Measurements from ENCODE around the gene SCD. TPM values are rescaled to one million over a fixed set of nuclear protein-coding genes. Genes with fewer than 3 reads are reported as not detected.

The SCD gene
- total and polyA plus RNA-seq, 12 donors: 1.8 to 62.7 (median 14.6) TPM

DNA sequence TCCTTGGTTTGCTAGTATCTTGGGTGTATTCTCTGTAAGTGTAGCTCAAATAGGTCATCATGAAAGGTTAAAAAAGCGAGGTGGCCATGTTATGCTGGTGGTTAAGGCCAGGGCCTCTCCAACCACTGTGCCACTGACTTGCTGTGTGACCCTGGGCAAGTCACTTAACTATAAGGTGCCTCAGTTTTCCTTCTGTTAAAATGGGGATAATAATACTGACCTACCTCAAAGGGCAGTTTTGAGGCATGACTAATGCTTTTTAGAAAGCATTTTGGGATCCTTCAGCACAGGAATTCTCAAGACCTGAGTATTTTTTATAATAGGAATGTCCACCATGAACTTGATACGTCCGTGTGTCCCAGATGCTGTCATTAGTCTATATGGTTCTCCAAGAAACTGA, 17.1 kb downstream of the SCD start:
- H3K9me3 ChIP-seq: no peaks in the 10 kb centered on the region
- intact Hi-C loops (cut with DNase I): no loop called here
- DNase-seq: no peak
- no peak overlapping the region for H3K27ac ChIP-seq
- WGBS, 2 donors: 93% methylated on average over 3 of the region's 3 CpGs
- no peak for TF ChIP-seq CTCF (IDR thresholded peaks at IDR 0.05)
- H3K36me3 ChIP-seq: peaks cover 0 to 16% (median 0%) of the 10 kb centered on the region in 9 donors
- no peak for ATAC-seq
- H3K4me3 ChIP-seq: no peak overlapping the region
- H3K27me3 ChIP-seq: no peaks in the 10 kb centered on the region
- H3K4me1 ChIP-seq: peaks cover 0 to 35% (median 18%) of the 10 kb centered on the region in 9 donors

- DNase-seq (peak; percentile 78 to 79), ATAC-seq (peak; percentile 85 to 96 (median 93))
- no peak overlapping the region for H3K4me3 ChIP-seq
- peak overlapping the region in 5 of 10 donors; percentile 30 to 61 (median 49) for H3K27ac ChIP-seq
- no peaks in the 10 kb centered on the region for H3K27me3 ChIP-seq
- no peak for TF ChIP-seq CTCF (IDR thresholded peaks at IDR 0.05)
- H3K4me1 ChIP-seq: peaks cover 0 to 28% (median 14%) of the 10 kb centered on the region in 9 donors
- WGBS, 2 donors: 21 to 22% methylated on average over 7 of the region's 7 CpGs
- intact Hi-C loops (cut with DNase I): no loop called here
- peaks cover 0 to 16% (median 0%) of the 10 kb centered on the region in 9 donors for H3K36me3 ChIP-seq
- no peaks in the 10 kb centered on the region for H3K9me3 ChIP-seq
These were observed 17.8 kb downstream of the SCD start for GRCh38 chr10:100364735-100365391.

GRCh38 chr10:100368721-100369120, 21.7 kb downstream of the SCD start:
- intact Hi-C loops (cut with DNase I): no loop called here
- no peak overlapping the region for H3K27ac ChIP-seq
- no peak for TF ChIP-seq CTCF (IDR thresholded peaks at IDR 0.05)
- ATAC-seq (no peak), DNase-seq (no peak)
- no peaks in the 10 kb centered on the region for H3K9me3 ChIP-seq
- no peaks in the 10 kb centered on the region for H3K27me3 ChIP-seq
- H3K36me3 ChIP-seq: no peaks in the 10 kb centered on the region
- peaks cover 11 to 53% (median 35%) of the 10 kb centered on the region in 9 donors for H3K4me1 ChIP-seq
- H3K4me3 ChIP-seq: no peak overlapping the region

DNA sequence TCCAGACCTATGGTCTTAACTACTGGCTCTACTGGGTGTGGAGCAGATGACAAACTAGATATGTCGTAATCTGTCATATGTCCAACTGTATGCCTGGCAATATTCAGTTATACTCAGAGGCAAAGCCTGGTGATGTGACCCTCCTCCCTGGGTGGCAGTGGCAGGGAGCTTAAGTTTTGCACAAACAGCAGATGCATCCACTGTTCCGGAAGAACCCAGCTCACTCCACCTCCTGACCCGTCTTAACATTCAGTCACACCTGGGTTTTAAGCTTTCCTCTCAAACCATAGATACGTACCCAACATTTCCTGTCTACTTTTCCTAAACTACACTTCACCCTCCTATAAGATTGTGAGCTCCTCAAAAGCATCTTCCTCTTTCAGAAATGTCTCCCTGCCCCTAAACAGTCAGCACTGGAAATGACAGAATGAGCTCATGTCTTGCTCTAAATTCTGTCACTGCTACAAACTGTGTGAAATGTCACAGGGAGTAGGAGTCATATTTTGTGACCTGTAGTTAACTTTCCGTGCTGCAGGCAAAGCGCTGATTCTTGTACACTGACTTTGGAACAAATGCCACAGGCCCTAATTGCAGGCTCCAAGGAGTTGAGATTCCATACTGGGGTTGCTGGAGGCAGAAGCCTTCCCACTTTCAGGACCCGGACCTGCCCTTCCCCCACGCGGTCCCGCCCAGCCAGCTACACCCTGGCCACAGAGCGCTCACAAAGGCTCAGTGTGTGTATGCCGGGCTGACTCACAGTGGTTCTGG, 23.9 kb downstream of the SCD start:
- DNase-seq (peak; percentile 71 to 82), ATAC-seq (peak; percentile 40 to 82 (median 54))
- WGBS, 2 donors: 32 to 41% methylated on average over 12 of the region's 12 CpGs
- no peaks in the 10 kb centered on the region for H3K27me3 ChIP-seq
- H3K36me3 ChIP-seq: no peaks in the 10 kb centered on the region
- H3K27ac ChIP-seq: peak overlapping the region in 9 of 10 donors; percentile 44 to 97 (median 67)
- peaks cover 11 to 53% (median 40%) of the 10 kb centered on the region in 9 donors for H3K4me1 ChIP-seq
- no peaks in the 10 kb centered on the region for H3K9me3 ChIP-seq
- no peak for TF ChIP-seq CTCF (IDR thresholded peaks at IDR 0.05)
- intact Hi-C loops (cut with DNase I): no loop called here
- peak overlapping the region in 1 of 10 donors; percentile 30 for H3K4me3 ChIP-seq

Measured in heart right ventricle (tissue), 16 donors.